Articular chondrocyte of knee joint (primary cell): ENCODE data around the gene TTYH2. TPM values are rescaled to one million over a fixed set of nuclear protein-coding genes. Genes with fewer than 3 reads are reported as not detected.

Experiments used
- total RNA-seq: library from RNA; depleted of rRNA; stranded (reverse); fragments of >200 nt; gene quantifications from 2 replicates; pipeline ENCODE4 v1.2.3, GENCODE V29; 2012

TTYH2 gene, protein sequence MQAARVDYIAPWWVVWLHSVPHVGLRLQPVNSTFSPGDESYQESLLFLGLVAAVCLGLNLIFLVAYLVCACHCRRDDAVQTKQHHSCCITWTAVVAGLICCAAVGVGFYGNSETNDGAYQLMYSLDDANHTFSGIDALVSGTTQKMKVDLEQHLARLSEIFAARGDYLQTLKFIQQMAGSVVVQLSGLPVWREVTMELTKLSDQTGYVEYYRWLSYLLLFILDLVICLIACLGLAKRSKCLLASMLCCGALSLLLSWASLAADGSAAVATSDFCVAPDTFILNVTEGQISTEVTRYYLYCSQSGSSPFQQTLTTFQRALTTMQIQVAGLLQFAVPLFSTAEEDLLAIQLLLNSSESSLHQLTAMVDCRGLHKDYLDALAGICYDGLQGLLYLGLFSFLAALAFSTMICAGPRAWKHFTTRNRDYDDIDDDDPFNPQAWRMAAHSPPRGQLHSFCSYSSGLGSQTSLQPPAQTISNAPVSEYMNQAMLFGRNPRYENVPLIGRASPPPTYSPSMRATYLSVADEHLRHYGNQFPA
- 1.3 and 1.8 TPM in 2 replicates for total RNA-seq

DNA sequence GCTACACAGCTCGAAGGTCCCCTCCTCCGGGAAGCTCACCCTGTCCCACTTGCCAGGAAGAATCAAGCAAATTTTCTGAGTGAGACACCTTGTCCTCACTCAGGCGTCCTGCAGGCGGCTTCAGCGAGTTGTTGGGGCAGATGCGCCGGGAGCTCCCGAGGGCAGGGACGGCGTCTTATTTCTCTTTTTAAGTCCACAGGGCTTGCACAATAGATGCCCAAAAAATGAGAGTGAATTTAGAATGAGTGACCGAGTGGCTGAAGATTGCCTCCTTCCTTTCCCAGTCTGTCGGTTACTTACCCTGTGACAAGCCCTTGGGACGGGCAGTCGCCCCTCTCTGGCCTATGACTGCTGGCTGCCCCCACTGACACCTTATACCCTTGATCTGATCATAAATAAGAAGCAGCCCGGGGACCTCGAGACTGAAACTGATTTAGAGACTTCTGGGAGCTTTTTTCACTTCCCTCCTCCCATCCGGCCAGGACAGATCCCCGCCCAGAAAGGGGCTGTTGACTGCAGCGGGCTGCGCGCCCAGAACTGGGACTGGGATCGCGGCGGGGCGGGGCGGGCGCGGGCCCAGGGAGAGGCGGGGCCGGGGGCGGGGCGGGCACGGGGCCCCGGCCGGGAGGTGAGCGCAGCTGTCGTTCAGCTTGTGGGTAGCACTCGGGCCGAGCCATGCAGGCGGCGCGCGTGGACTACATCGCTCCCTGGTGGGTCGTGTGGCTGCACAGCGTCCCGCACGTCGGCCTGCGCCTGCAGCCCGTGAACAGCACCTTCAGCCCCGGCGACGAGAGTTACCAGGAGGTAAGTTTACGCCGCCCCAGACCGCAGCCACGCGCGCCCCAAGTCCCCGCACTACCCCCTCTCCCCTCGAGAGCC, at the start of gene TTYH2:
TTYH2 (plus strand) TSS at position 659 of the 879 bp plus-strand sequence; CDS start at position 676, 17 bp downstream.

DNA sequence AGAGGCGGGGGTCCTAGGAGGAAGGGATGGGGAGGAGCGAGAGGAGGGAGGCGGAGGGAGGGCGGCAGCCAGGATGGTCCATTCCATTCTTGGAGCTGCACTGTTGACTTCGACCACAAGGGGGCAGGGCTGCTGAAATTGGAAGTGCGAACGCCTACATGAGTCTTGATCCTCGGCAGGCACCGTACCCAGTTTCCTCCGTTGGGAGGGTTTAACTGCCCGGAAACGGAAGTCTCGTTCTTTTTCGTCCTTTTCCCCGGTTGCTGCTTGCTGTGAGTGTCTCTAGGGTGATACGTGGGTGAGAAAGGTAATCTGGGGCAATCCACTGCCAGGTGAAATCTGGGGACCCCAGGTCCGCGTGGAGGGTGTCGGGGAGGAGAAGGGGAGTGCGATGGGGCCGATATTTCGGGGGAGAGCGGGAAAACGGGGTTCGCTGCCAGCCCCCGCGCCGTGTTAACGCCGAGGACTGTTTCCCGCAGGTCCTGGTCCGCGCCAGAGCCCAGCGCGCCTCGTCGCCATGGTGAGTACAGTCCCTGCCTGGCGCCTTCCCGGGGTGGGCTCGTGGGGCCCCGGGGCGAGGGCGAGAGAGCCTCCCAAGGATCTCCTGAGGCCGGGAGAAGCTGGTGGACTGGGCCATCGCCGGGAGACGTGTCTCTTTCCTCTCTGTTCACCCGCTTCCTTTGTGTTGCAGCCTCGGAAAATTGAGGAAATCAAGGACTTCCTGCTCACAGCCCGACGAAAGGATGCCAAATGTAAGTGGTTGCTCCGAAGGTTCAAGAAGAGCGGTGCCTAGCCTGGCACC, 9.7 kb upstream of the TTYH2 start, which contains the start of gene RPL38:
RPL38 (plus strand) TSS at position 240 of the 802 bp plus-strand sequence; CDS start at position 518, 278 bp downstream.

DNA sequence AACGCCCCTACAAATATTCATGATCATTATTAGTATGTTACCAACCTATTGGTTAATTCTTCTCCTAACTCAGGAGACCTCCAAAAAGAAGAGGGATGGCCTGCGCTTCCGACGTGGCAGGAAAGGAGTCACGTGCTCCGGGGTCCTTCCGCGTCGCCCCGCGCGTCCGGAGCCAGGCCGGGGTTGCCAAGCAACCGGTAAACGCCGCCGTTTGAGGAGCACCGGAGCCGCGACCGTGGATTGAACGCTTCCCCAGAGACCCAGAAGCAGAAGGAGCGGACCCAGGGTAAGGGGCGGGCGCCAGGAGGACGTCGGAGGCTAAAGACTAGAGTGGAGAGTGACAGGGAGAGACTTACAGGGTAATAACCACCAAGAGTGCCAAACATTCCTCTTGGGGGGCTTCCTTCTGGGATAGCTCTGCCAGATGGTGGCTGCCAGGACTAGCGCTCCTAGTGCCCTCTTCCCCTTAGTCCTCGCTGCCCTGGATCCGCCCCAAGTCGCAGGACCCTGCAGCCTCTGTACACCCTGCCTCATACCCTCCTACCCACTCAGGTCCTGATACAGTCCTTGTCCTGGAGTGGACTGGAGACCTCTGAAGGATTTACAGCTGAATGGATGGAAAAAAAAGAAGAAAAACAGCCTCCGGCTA, 60.8 kb downstream of the TTYH2 start, which contains the start of gene DNAI2:
DNAI2 (plus strand) TSS at position 175 of the 649 bp plus-strand sequence. CDS start 7,584 bp downstream, outside the sequence.

Other genes with a start within 250 kb of the TTYH2 start
- 224 and 591 TPM in 2 replicates for gene RPL38, start 9.9 kb upstream of the TTYH2 start, total RNA-seq
- gene DNAI2, start 60.7 kb downstream of the TTYH2 start, total RNA-seq = not detected in 2 replicates
- 0.11 TPM in 1 of 2 replicates, not detected in the other for gene KIF19, start 112.7 kb downstream of the TTYH2 start, total RNA-seq
- not detected in 2 replicates for gene BTBD17, start 148.3 kb downstream of the TTYH2 start, total RNA-seq
- gene GPR142, start 153.9 kb downstream of the TTYH2 start, total RNA-seq = not detected in 2 replicates
- gene GPRC5C, start 218.5 kb downstream of the TTYH2 start, total RNA-seq = 17.1 and 20.1 TPM in 2 replicates